SJCRH30 (cell line): ENCODE results near the gene CTRB2. TPM values are rescaled to one million over a fixed set of nuclear protein-coding genes. Genes with fewer than 3 reads are reported as not detected.

Source experiments
- DNase-seq, 2 experiments: peaks; one replicate each; pipeline ENCODE4 v3.0.0-alpha.2; 2015 to 2020
- H3K27ac ChIP-seq: fragments of 250-450 bp; sonication (Bioruptor Pico); 2 replicates; pipeline ENCODE4 v1.5.1; 2020; ENCODE audit warnings: mild to moderate bottlenecking, moderate library complexity
- H3K27me3 ChIP-seq: fragments of 250-450 bp; sonication (Bioruptor Pico); 2 replicates; pipeline ENCODE4 v1.5.1; 2020; ENCODE audit warnings: mild to moderate bottlenecking, moderate library complexity
- H3K36me3 ChIP-seq: fragments of 250-450 bp; sonication (Bioruptor Pico); 2 replicates; pipeline ENCODE4 v1.5.1; 2020; ENCODE audit warnings: mild to moderate bottlenecking, moderate library complexity
- H3K4me1 ChIP-seq: fragments of 250-450 bp; sonication (Bioruptor Pico); 2 replicates; pipeline ENCODE4 v1.5.1; 2020; ENCODE audit warnings: mild to moderate bottlenecking, moderate library complexity
- H3K4me3 ChIP-seq: fragments of 250-450 bp; sonication (Bioruptor Pico); 2 replicates; pipeline ENCODE4 v1.5.1; 2020; ENCODE audit warnings: mild to moderate bottlenecking, moderate library complexity
- H3K9me3 ChIP-seq: fragments of 250-450 bp; sonication (Bioruptor Pico); replicated peaks from 2 replicates; pipeline ENCODE4 v1.5.1; 2020; ENCODE audit warnings: mild to moderate bottlenecking, moderate library complexity
- total RNA-seq: library from RNA; depleted of rRNA; stranded (reverse); fragments of >200 nt; shearing (Covaris generic); gene quantifications from 2 replicates; pipeline ENCODE4 v1.2.3, GENCODE V29; 2014

The CTRB2 gene
- total RNA-seq, 1 experiment from 2014 or later: not detected

GRCh38 chr16:75236736-75237397 lies 29.9 kb upstream of the CTRB2 start:
- H3K27ac ChIP-seq: no peak overlapping the region
- H3K27me3 ChIP-seq: no peaks in the 10 kb centered on the region
- DNase-seq: no peak
- no peak overlapping the region for H3K4me3 ChIP-seq
- no peaks in the 10 kb centered on the region for H3K9me3 ChIP-seq
- H3K36me3 ChIP-seq: peaks cover 6% of the 10 kb centered on the region
- peaks cover 17% of the 10 kb centered on the region; the same call in 1 of the 2 replicates for H3K4me1 ChIP-seq

- Histone ChIP-seq H3K36me3 (peaks cover 6% of the 10 kb centered on the region), H3K27me3 (no peaks in the 10 kb centered on the region), H3K27ac (no peak overlapping the region), H3K9me3 (no peaks in the 10 kb centered on the region), H3K4me1 (peaks cover 17% of the 10 kb centered on the region; the same call in 1 of the 2 replicates), H3K4me3 (no peak overlapping the region)
- DNase-seq: no peak
These were observed 29.3 kb upstream of the CTRB2 start for GRCh38 chr16:75236232-75236631.

GRCh38 chr16:75235721-75236193 lies 28.8 kb upstream of the CTRB2 start:
- DNase-seq: no peak
- peaks cover 17% of the 10 kb centered on the region; the same call in 1 of the 2 replicates for H3K4me1 ChIP-seq
- peaks cover 6% of the 10 kb centered on the region for H3K36me3 ChIP-seq
- H3K4me3 ChIP-seq: no peak overlapping the region
- H3K27ac ChIP-seq: no peak overlapping the region
- no peaks in the 10 kb centered on the region for H3K9me3 ChIP-seq
- H3K27me3 ChIP-seq: no peaks in the 10 kb centered on the region

- Histone ChIP-seq H3K4me3 (no peak overlapping the region), H3K9me3 (no peaks in the 10 kb centered on the region), H3K27me3 (no peaks in the 10 kb centered on the region), H3K4me1 (peaks cover 17% of the 10 kb centered on the region; the same call in 1 of the 2 replicates), H3K36me3 (peaks cover 6% of the 10 kb centered on the region), H3K27ac (no peak overlapping the region)
- no peak for DNase-seq
These were observed 28.1 kb upstream of the CTRB2 start for GRCh38 chr16:75234856-75235696.

GRCh38 chr16:75233611-75233938 lies 26.6 kb upstream of the CTRB2 start:
- no peak for DNase-seq
- no peaks in the 10 kb centered on the region for H3K9me3 ChIP-seq
- H3K27ac ChIP-seq: no peak overlapping the region
- H3K4me3 ChIP-seq: no peak overlapping the region
- H3K27me3 ChIP-seq: no peaks in the 10 kb centered on the region
- H3K4me1 ChIP-seq: peaks cover 7% of the 10 kb centered on the region; the same call in 1 of the 2 replicates
- peaks cover 6% of the 10 kb centered on the region for H3K36me3 ChIP-seq

GRCh38 chr16:75231570-75231969 lies 24.6 kb upstream of the CTRB2 start:
- peaks cover 6% of the 10 kb centered on the region for H3K36me3 ChIP-seq
- no peaks in the 10 kb centered on the region for H3K4me1 ChIP-seq
- H3K27me3 ChIP-seq: no peaks in the 10 kb centered on the region
- no peak for DNase-seq
- no peaks in the 10 kb centered on the region for H3K9me3 ChIP-seq
- no peak overlapping the region for H3K4me3 ChIP-seq
- H3K27ac ChIP-seq: no peak overlapping the region

GRCh38 chr16:75230471-75231110 lies 23.6 kb upstream of the CTRB2 start:
- H3K4me3 ChIP-seq: no peak overlapping the region
- H3K27ac ChIP-seq: no peak overlapping the region
- H3K4me1 ChIP-seq: no peaks in the 10 kb centered on the region
- H3K36me3 ChIP-seq: peaks cover 6% of the 10 kb centered on the region
- H3K9me3 ChIP-seq: no peaks in the 10 kb centered on the region
- DNase-seq: no peak
- no peaks in the 10 kb centered on the region for H3K27me3 ChIP-seq

GRCh38 chr16:75229172-75230031 lies 22.4 kb upstream of the CTRB2 start:
- no peak for DNase-seq
- Histone ChIP-seq H3K9me3 (no peaks in the 10 kb centered on the region), H3K4me3 (no peak overlapping the region), H3K27me3 (no peaks in the 10 kb centered on the region), H3K36me3 (peaks cover 6% of the 10 kb centered on the region), H3K4me1 (no peaks in the 10 kb centered on the region), H3K27ac (no peak overlapping the region)

- Histone ChIP-seq H3K9me3 (no peaks in the 10 kb centered on the region), H3K36me3 (peaks cover 6% of the 10 kb centered on the region), H3K27me3 (no peaks in the 10 kb centered on the region), H3K4me1 (no peaks in the 10 kb centered on the region), H3K4me3 (no peak overlapping the region), H3K27ac (no peak overlapping the region)
- DNase-seq: no peak
These were observed 21.4 kb upstream of the CTRB2 start for GRCh38 chr16:75228143-75228976.

- Histone ChIP-seq H3K27ac (no peak overlapping the region), H3K36me3 (peaks cover under 1% of the 10 kb centered on the region; the same call in 1 of the 2 replicates), H3K27me3 (no peaks in the 10 kb centered on the region), H3K4me3 (no peak overlapping the region), H3K9me3 (no peaks in the 10 kb centered on the region), H3K4me1 (no peaks in the 10 kb centered on the region)
- DNase-seq: no peak
These were observed 20.6 kb upstream of the CTRB2 start for GRCh38 chr16:75227361-75228142.

- Histone ChIP-seq H3K9me3 (no peaks in the 10 kb centered on the region), H3K36me3 (no peaks in the 10 kb centered on the region), H3K27me3 (no peaks in the 10 kb centered on the region), H3K4me3 (no peak overlapping the region), H3K4me1 (no peaks in the 10 kb centered on the region), H3K27ac (no peak overlapping the region)
- DNase-seq: no peak
These were observed 19.8 kb upstream of the CTRB2 start for GRCh38 chr16:75226550-75227360.

- no peaks in the 10 kb centered on the region for H3K4me1 ChIP-seq
- DNase-seq: no peak
- no peak overlapping the region for H3K27ac ChIP-seq
- no peaks in the 10 kb centered on the region for H3K36me3 ChIP-seq
- H3K9me3 ChIP-seq: no peaks in the 10 kb centered on the region
- no peak overlapping the region for H3K4me3 ChIP-seq
- H3K27me3 ChIP-seq: no peaks in the 10 kb centered on the region
These were observed 18.9 kb upstream of the CTRB2 start for GRCh38 chr16:75225678-75226515.
